ENCODE results near the gene CHST3. TPM values are rescaled to one million over a fixed set of nuclear protein-coding genes. Genes with fewer than 3 reads are reported as not detected.

Gene CHST3
- total RNA-seq, 1 donor from 2014 or later = not detected

- CTCF ChIA-PET = no interaction called here
- TF ChIP-seq CTCF (IDR thresholded peaks at IDR 0.05) = no peak
- no peak overlapping the region for H3K27ac Mint-ChIP-seq
- H3K4me3 Mint-ChIP-seq = no peak overlapping the region
- H3K27me3 Mint-ChIP-seq = no peaks in the 10 kb centered on the region
- no peaks in the 10 kb centered on the region for H3K9me3 Mint-ChIP-seq
- ATAC-seq (ENCODE audit: low read depth) (no peak), DNase-seq (no peak)
- no peaks in the 10 kb centered on the region for H3K36me3 Mint-ChIP-seq (ENCODE audit: low read depth)
- POLR2A ChIA-PET = no interaction called here
- H3K4me1 Mint-ChIP-seq = peaks cover 4% of the 10 kb centered on the region
- intact Hi-C loops (cut with micrococcal nuclease) = no loop called here
Observed at GRCh38 chr10:72019085-72019876, 55.1 kb downstream of the CHST3 start.

GRCh38 chr10:72020914-72021809 lies 57.0 kb downstream of the CHST3 start:
- Mint-ChIP-seq H3K4me1 (peaks cover 4% of the 10 kb centered on the region), H3K27me3 (no peaks in the 10 kb centered on the region), H3K27ac (no peak overlapping the region), H3K4me3 (no peak overlapping the region), H3K9me3 (no peaks in the 10 kb centered on the region), H3K36me3 (ENCODE audit: low read depth) (no peaks in the 10 kb centered on the region)
- TF ChIP-seq CTCF (IDR thresholded peaks at IDR 0.05) = no peak
- ATAC-seq (ENCODE audit: low read depth) (no peak), DNase-seq (no peak)
- intact Hi-C loops (cut with micrococcal nuclease) = no loop called here
- ChIA-PET POLR2A (no interaction called here), CTCF (no interaction called here)

DNA sequence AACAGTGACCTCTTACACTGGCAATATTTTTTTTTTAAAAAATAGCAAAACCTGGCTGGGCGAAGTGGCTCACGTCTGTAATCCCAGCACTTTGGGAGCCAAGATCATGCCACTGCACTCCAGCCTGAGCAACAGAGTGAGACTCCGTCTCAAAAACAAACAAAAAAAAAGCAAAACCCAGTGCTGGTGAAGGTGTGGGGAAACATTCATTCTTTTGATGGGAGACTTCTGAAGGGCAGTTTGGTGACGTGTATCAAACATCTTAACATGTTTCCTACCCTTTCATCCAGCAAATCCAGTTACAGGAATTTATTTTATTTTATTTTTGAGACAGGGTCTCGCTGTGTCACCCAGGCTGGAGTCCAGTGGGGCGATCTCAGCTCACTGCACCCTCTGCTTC lies 58.0 kb downstream of the CHST3 start:
- Mint-ChIP-seq H3K36me3 (ENCODE audit: low read depth) (no peaks in the 10 kb centered on the region), H3K4me3 (no peak overlapping the region), H3K4me1 (peaks cover 4% of the 10 kb centered on the region), H3K9me3 (no peaks in the 10 kb centered on the region), H3K27ac (no peak overlapping the region), H3K27me3 (peaks cover 2% of the 10 kb centered on the region)
- CTCF ChIA-PET = no interaction called here
- intact Hi-C loops (cut with micrococcal nuclease) = no loop called here
- DNase-seq (no peak), ATAC-seq (ENCODE audit: low read depth) (no peak)
- POLR2A ChIA-PET = no interaction called here
- no peak for TF ChIP-seq CTCF (IDR thresholded peaks at IDR 0.05)

DNA sequence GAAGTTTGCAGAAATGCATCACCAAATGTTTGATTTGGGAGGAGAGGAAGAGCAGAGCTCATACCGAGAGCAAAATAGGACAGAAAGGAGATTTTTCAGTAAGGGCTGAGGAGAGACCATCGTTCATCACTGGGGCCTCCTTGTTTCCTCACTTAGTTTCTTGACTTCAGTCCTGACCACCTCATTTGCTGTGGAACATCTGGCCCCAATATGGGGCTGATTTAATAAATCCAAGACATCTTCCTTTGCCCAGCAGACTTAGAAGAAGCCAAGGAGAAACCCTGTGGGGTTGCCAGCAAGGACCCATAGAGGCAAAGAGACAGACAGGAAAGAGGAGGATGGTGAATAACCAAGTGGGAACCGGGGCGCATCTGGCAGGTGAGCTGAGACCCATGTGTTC lies 60.4 kb downstream of the CHST3 start:
- no peak overlapping the region for H3K27ac Mint-ChIP-seq
- no peak for TF ChIP-seq CTCF (IDR thresholded peaks at IDR 0.05)
- H3K9me3 Mint-ChIP-seq = no peaks in the 10 kb centered on the region
- POLR2A ChIA-PET = no interaction called here
- CTCF ChIA-PET = no interaction called here
- H3K4me1 Mint-ChIP-seq = peaks cover 4% of the 10 kb centered on the region
- intact Hi-C loops (cut with micrococcal nuclease) = no loop called here
- no peak for ATAC-seq (ENCODE audit: low read depth)
- H3K36me3 Mint-ChIP-seq (ENCODE audit: low read depth) = no peaks in the 10 kb centered on the region
- peaks cover 15% of the 10 kb centered on the region for H3K27me3 Mint-ChIP-seq
- no peak overlapping the region for H3K4me3 Mint-ChIP-seq
- DNase-seq = no peak

DNA sequence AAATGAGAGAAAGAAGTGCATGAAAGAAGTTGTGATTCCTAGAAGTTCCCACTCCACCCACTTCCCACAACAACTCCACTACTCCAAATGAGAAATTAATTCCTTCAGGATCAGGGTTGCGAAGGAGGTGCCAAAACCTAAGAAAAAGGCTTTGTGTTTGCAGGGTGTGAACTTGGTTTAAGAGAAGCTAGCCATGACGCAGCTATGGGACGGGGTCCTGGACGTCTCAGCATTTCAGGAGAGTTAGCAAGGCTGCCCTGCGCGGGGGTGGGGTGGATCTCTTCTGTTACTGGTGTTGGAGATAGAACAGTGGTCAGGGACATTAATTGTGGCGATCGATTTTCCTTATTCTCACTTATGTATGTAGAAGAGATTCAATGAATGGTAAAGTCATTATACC lies 61.2 kb downstream of the CHST3 start:
- Mint-ChIP-seq H3K27me3 (peaks cover 15% of the 10 kb centered on the region), H3K4me3 (no peak overlapping the region), H3K4me1 (peaks cover 4% of the 10 kb centered on the region), H3K36me3 (ENCODE audit: low read depth) (no peaks in the 10 kb centered on the region), H3K27ac (no peak overlapping the region), H3K9me3 (no peaks in the 10 kb centered on the region)
- ATAC-seq (ENCODE audit: low read depth) (no peak), DNase-seq (no peak)
- intact Hi-C loops (cut with micrococcal nuclease) = no loop called here
- no peak for TF ChIP-seq CTCF (IDR thresholded peaks at IDR 0.05)
- ChIA-PET CTCF (no interaction called here), POLR2A (no interaction called here)
